ENCODE data around the gene SEC16B.
A peak's percentile ranks its signal among the peaks of the same experiment; 100 is the strongest.

SEC16B gene

GRCh38 chr1:177975588-177976495 is 6.0 kb upstream of the SEC16B start:
- no peak for DNase-seq

GRCh38 chr1:177973585-177973984 is 3.7 kb upstream of the SEC16B start:
- DNase-seq = no peak

GRCh38 chr1:177969109-177969508 is 749 bp downstream of the SEC16B start:
- DNase-seq = no peak

GRCh38 chr1:177966199-177966598 is 3.7 kb downstream of the SEC16B start:
- no peak for DNase-seq

- no peak for DNase-seq
Measured at GRCh38 chr1:177965293-177965692, 4.6 kb downstream of the SEC16B start.

- DNase-seq = no peak
Measured at GRCh38 chr1:177964336-177964735, 5.5 kb downstream of the SEC16B start.

- DNase-seq = no peak
Measured at GRCh38 chr1:177960939-177961622, 8.8 kb downstream of the SEC16B start.

GRCh38 chr1:177959811-177960515 is 9.9 kb downstream of the SEC16B start:
- peak; percentile 12 for DNase-seq

- no peak for DNase-seq
Measured at GRCh38 chr1:177958092-177958491, 11.8 kb downstream of the SEC16B start.

GRCh38 chr1:177954076-177954475 is 15.8 kb downstream of the SEC16B start:
- DNase-seq = no peak

GRCh38 chr1:177953549-177953948 is 16.3 kb downstream of the SEC16B start:
- no peak for DNase-seq

GRCh38 chr1:177952691-177953090 is 17.2 kb downstream of the SEC16B start:
- no peak for DNase-seq

- DNase-seq = no peak
Measured at GRCh38 chr1:177952249-177952648, 17.6 kb downstream of the SEC16B start.

- no peak for DNase-seq
Measured at GRCh38 chr1:177950506-177950905, 19.4 kb downstream of the SEC16B start.

GRCh38 chr1:177948336-177948972 is 21.4 kb downstream of the SEC16B start:
- peak; percentile 45 for DNase-seq

GRCh38 chr1:177947623-177948022 is 22.2 kb downstream of the SEC16B start:
- no peak for DNase-seq

GRCh38 chr1:177945943-177946650 is 23.8 kb downstream of the SEC16B start:
- DNase-seq = peak; percentile 58

GRCh38 chr1:177944016-177944949 is 25.6 kb downstream of the SEC16B start:
- no peak for DNase-seq

GRCh38 chr1:177941976-177942375 is 27.9 kb downstream of the SEC16B start:
- no peak for DNase-seq

- DNase-seq = no peak
Measured at GRCh38 chr1:177940682-177941081, 29.2 kb downstream of the SEC16B start.

- DNase-seq = no peak
Measured at GRCh38 chr1:177937931-177938330, 31.9 kb downstream of the SEC16B start.
